ENCODE results near the gene UBA52. TPM values are rescaled to one million over a fixed set of nuclear protein-coding genes. Genes with fewer than 3 reads are reported as not detected.

UBA52 gene
- total RNA-seq, 1 donor from 2014 or later, result 826 TPM

GRCh38 chr19:18603255-18603957 is 31.7 kb downstream of the UBA52 start:
- TF ChIP-seq, protein P1, sequence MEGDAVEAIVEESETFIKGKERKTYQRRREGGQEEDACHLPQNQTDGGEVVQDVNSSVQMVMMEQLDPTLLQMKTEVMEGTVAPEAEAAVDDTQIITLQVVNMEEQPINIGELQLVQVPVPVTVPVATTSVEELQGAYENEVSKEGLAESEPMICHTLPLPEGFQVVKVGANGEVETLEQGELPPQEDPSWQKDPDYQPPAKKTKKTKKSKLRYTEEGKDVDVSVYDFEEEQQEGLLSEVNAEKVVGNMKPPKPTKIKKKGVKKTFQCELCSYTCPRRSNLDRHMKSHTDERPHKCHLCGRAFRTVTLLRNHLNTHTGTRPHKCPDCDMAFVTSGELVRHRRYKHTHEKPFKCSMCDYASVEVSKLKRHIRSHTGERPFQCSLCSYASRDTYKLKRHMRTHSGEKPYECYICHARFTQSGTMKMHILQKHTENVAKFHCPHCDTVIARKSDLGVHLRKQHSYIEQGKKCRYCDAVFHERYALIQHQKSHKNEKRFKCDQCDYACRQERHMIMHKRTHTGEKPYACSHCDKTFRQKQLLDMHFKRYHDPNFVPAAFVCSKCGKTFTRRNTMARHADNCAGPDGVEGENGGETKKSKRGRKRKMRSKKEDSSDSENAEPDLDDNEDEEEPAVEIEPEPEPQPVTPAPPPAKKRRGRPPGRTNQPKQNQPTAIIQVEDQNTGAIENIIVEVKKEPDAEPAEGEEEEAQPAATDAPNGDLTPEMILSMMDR (IDR thresholded peaks at IDR 0.05; ENCODE audit: partially characterized antibody, unreplicated experiment), result peak; percentile 31
- Mint-ChIP-seq H3K9me3 (ENCODE audit: unreplicated experiment) (peaks cover 5% of the 10 kb centered on the region), H3K4me3 (ENCODE audit: unreplicated experiment) (peak overlapping the region; percentile 67), H3K4me1 (ENCODE audit: low read depth, unreplicated experiment) (peaks cover 9% of the 10 kb centered on the region), H3K27ac (ENCODE audit: unreplicated experiment) (no peak overlapping the region), H3K27me3 (ENCODE audit: unreplicated experiment) (peaks cover 15% of the 10 kb centered on the region), H3K36me3 (ENCODE audit: unreplicated experiment) (peaks cover 4% of the 10 kb centered on the region)
- DNase-seq, result peak; percentile 45

GRCh38 chr19:18603958-18604819 is 32.5 kb downstream of the UBA52 start:
- Mint-ChIP-seq H3K27me3 (ENCODE audit: unreplicated experiment) (peaks cover 23% of the 10 kb centered on the region), H3K27ac (ENCODE audit: unreplicated experiment) (no peak overlapping the region), H3K36me3 (ENCODE audit: unreplicated experiment) (peaks cover 4% of the 10 kb centered on the region), H3K4me1 (ENCODE audit: low read depth, unreplicated experiment) (peaks cover 12% of the 10 kb centered on the region), H3K4me3 (ENCODE audit: unreplicated experiment) (peak overlapping the region; percentile 88), H3K9me3 (ENCODE audit: unreplicated experiment) (peaks cover 8% of the 10 kb centered on the region)
- no peak for DNase-seq
- TF ChIP-seq, protein P1 (IDR thresholded peaks at IDR 0.05; ENCODE audit: partially characterized antibody, unreplicated experiment), result no peak

GRCh38 chr19:18604820-18605159 is 33.1 kb downstream of the UBA52 start:
- DNase-seq, result no peak
- Mint-ChIP-seq H3K4me3 (ENCODE audit: unreplicated experiment) (peak overlapping the region; percentile 88), H3K4me1 (ENCODE audit: low read depth, unreplicated experiment) (peaks cover 12% of the 10 kb centered on the region), H3K9me3 (ENCODE audit: unreplicated experiment) (peaks cover 8% of the 10 kb centered on the region), H3K36me3 (ENCODE audit: unreplicated experiment) (peaks cover 4% of the 10 kb centered on the region), H3K27me3 (ENCODE audit: unreplicated experiment) (peaks cover 28% of the 10 kb centered on the region), H3K27ac (ENCODE audit: unreplicated experiment) (no peak overlapping the region)
- TF ChIP-seq, protein P1 (IDR thresholded peaks at IDR 0.05; ENCODE audit: partially characterized antibody, unreplicated experiment), result no peak

DNA sequence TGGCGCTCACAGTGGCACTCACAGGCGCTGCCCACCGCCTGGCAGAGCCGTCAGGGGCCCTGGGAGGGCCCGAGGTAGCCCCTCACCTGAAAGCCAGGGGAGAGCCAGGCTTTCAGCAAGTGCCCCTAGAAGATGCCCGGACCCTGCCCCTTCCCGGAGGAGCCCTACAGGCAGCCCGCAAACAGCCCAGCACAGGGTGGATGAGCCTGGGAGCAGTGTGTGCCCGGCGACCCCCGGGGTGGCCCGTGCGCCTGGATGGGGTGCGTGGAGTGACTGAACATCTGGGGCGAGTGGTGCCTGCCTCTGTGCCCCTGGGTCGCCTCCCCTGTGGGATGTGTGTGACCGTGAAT is 33.5 kb downstream of the UBA52 start:
- no peak for DNase-seq
- H3K4me1 Mint-ChIP-seq (ENCODE audit: low read depth, unreplicated experiment), result peaks cover 12% of the 10 kb centered on the region
- H3K4me3 Mint-ChIP-seq (ENCODE audit: unreplicated experiment), result peak overlapping the region; percentile 88
- H3K9me3 Mint-ChIP-seq (ENCODE audit: unreplicated experiment), result peaks cover 8% of the 10 kb centered on the region
- peaks cover 26% of the 10 kb centered on the region for H3K27me3 Mint-ChIP-seq (ENCODE audit: unreplicated experiment)
- H3K36me3 Mint-ChIP-seq (ENCODE audit: unreplicated experiment), result peaks cover 4% of the 10 kb centered on the region
- TF ChIP-seq, protein P1 (IDR thresholded peaks at IDR 0.05; ENCODE audit: partially characterized antibody, unreplicated experiment), result no peak
- peak overlapping the region; percentile 91 for H3K27ac Mint-ChIP-seq (ENCODE audit: unreplicated experiment)
